HCT116 (cell line): ENCODE results near the gene SSBP1. TPM values are rescaled to one million over a fixed set of nuclear protein-coding genes. Genes with fewer than 3 reads are reported as not detected.
A peak's percentile ranks its signal among the peaks of the same experiment; 100 is the strongest.

Experiments used
- ATAC-seq: fragments of 200-7000 bp; cut with Tn5 transposase; 2 replicates; pipeline ENCODE4 v1.9.1; 2020; ENCODE audit warnings: mild to moderate bottlenecking, moderate library complexity
- BruUV-seq: library from RNA; stranded (reverse); fragments of 400-500 nt; replicated peaks from 2 replicates; lab custom pipeline; 2021; lab: Mats Ljungman, UMichigan
- CTCF ChIA-PET: fragments of 300-600 bp; sonication (Branson Sonifier 250); formaldehyde crosslinking; loops from one replicate; lab custom pipeline; 2021; ENCODE audit warnings: antibody characterized with exemption; lab: Charles Lee
- POLR2A ChIA-PET: fragments of 300-600, 350-600 bp; sonication (Branson Sonifier 250); formaldehyde crosslinking; loops from one replicate; lab custom pipeline; 2021; ENCODE audit warnings: antibody characterized with exemption; lab: Charles Lee
- RAD21 ChIA-PET, 2 experiments: fragments of 300-600 bp; sonication (Branson Sonifier 250); formaldehyde crosslinking; loops; one replicate each; lab custom pipeline; 2023; ENCODE audit warnings: low total read pairs in 2 of 2; ENCODE audit not compliant: uncharacterized antibody in 2 of 2, unreplicated experiment in 2 of 2, low non-redundant PET in 1 of 2; lab: Charles Lee
- DNase-seq: peaks from one replicate; pipeline ENCODE4 v3.0.0-alpha.2; 2010; ENCODE audit warnings: low read depth, low spot score
- H2AFZ ChIP-seq: fragments of 200-600 bp; shearing (Covaris generic), sonication (generic); 2 replicates; pipeline ENCODE4 v1.6.1; 2017; ENCODE audit warnings: low read depth, mixed run types, mixed read lengths, antibody characterized with exemption, low read length; ENCODE audit not compliant: poor library complexity, severe bottlenecking
- H3K27ac ChIP-seq: 2 replicates; pipeline ENCODE4 v1.5.1; 2012; ENCODE audit warnings: low read depth, low read length
- H3K27me3 ChIP-seq: fragments of 200-600 bp; sonication (generic); 2 replicates; pipeline ENCODE4 v1.6.1; 2016; ENCODE audit warnings: mixed run types, low read length, mixed read lengths; ENCODE audit not compliant: insufficient read depth
- H3K36me3 ChIP-seq, 2 experiments: fragments of 200-500 bp in 1 of 2; fragments of 200-600 bp in 1 of 2; sonication (Bioruptor generic) in 1 of 2; sonication (generic) in 1 of 2; 2 replicates each; pipeline versions ENCODE4 v1.5.1 to v1.6.1; 2014 to 2016; ENCODE audit warnings: low read length in 2 of 2, inconsistent platforms in 1 of 2, mixed read lengths in 1 of 2, mixed run types in 1 of 2; ENCODE audit not compliant: insufficient read depth in 2 of 2, control insufficient read depth in 1 of 2
- H3K4me1 ChIP-seq, 2 experiments: fragments of 200-600 bp in 1 of 2; sonication (generic) in 1 of 2; 2 replicates each; pipeline versions ENCODE4 v1.5.1 to v1.6.1; 2012 to 2017; ENCODE audit warnings: low read length in 2 of 2, inconsistent platforms in 1 of 2, mild to moderate bottlenecking in 1 of 2, mixed read lengths in 1 of 2, mixed run types in 1 of 2, moderate library complexity in 1 of 2; ENCODE audit not compliant: insufficient read depth in 2 of 2, control insufficient read depth in 1 of 2
- H3K4me2 ChIP-seq: fragments of 200-600 bp; sonication (generic); 2 replicates; pipeline ENCODE4 v1.6.1; 2017; ENCODE audit warnings: mixed run types, low read length, mixed read lengths
- H3K4me3 ChIP-seq, 2 experiments: fragments of 200-600 bp in 1 of 2; sonication (generic) in 1 of 2; replicated peaks in 1 of 2; 2 replicates each; pipeline ENCODE4 v1.5.1; 2011 to 2016; ENCODE audit warnings: low read length in 2 of 2, control low read depth in 1 of 2, low read depth in 1 of 2, mild to moderate bottlenecking in 1 of 2, mixed read lengths in 1 of 2, mixed run types in 1 of 2
- H3K79me2 ChIP-seq: fragments of 200-600 bp; sonication (generic); 2 replicates; pipeline ENCODE4 v1.6.1; 2017; ENCODE audit warnings: mild to moderate bottlenecking, mixed run types, low read length, moderate library complexity, mixed read lengths; ENCODE audit not compliant: insufficient read depth
- H3K9ac ChIP-seq: fragments of 200-600 bp; sonication (generic); 2 replicates; pipeline ENCODE4 v1.6.1; 2016; ENCODE audit warnings: low read length, mixed read lengths
- H3K9me2 ChIP-seq: fragments of 200-600 bp; sonication (generic), shearing (Covaris generic); 2 replicates; pipeline ENCODE4 v1.6.1; 2017; ENCODE audit warnings: mixed run types, mild to moderate bottlenecking, moderate library complexity; ENCODE audit not compliant: insufficient read depth
- H3K9me3 ChIP-seq, 2 experiments: fragments of 200-500 bp in 1 of 2; fragments of 200-600 bp in 1 of 2; sonication (Bioruptor generic) in 1 of 2; sonication (generic) in 1 of 2; 2 replicates each; pipeline ENCODE4 v1.6.1; 2014 to 2017; ENCODE audit warnings: low read length in 2 of 2, mixed read lengths in 2 of 2, inconsistent platforms in 1 of 2, low read depth in 1 of 2, mild to moderate bottlenecking in 1 of 2, mixed run types in 1 of 2, moderate library complexity in 1 of 2; ENCODE audit not compliant: control insufficient read depth in 1 of 2, insufficient read depth in 1 of 2
- H4K20me1 ChIP-seq: fragments of 200-600 bp; sonication (generic), shearing (Covaris generic); 2 replicates; pipeline ENCODE4 v1.6.1; 2017; ENCODE audit warnings: mixed run types, mild to moderate bottlenecking, moderate library complexity; ENCODE audit not compliant: insufficient read depth
- CEBPB ChIP-seq: IDR thresholded peaks from 2 replicates; pipeline ENCODE4 v1.6.1; 2012; ENCODE audit warnings: low read depth
- EGR1 ChIP-seq: IDR thresholded peaks from 2 replicates; pipeline ENCODE4 v1.6.1; 2012; ENCODE audit warnings: low read depth
- ELF1 ChIP-seq: IDR thresholded peaks from 2 replicates; pipeline ENCODE4 v1.6.1; 2012; ENCODE audit warnings: low read depth, borderline replicate concordance
- EZH2 ChIP-seq: fragments of 200-600 bp; sonication (generic); IDR thresholded peaks from 2 replicates; pipeline ENCODE4 v1.6.1; 2017; ENCODE audit warnings: antibody characterized with exemption, mixed run types
- EZH2phosphoT487 ChIP-seq: fragments of 200-600 bp; IDR thresholded peaks from 2 replicates; pipeline ENCODE4 v1.6.1; 2018; ENCODE audit warnings: antibody characterized with exemption, borderline replicate concordance
- FOSL1 ChIP-seq: IDR thresholded peaks from 2 replicates; pipeline ENCODE4 v1.6.1; 2012; ENCODE audit warnings: low read depth
- JUND ChIP-seq: IDR thresholded peaks from 2 replicates; pipeline ENCODE4 v1.6.1; 2012
- POLR2A ChIP-seq: IDR thresholded peaks from 2 replicates; pipeline ENCODE4 v1.7.0; 2011; ENCODE audit warnings: borderline replicate concordance; ENCODE audit not compliant: insufficient read depth, insufficient read length; ENCODE audit errors: extremely low read depth
- POLR2AphosphoS5 ChIP-seq: IDR thresholded peaks from 2 replicates; pipeline ENCODE4 v1.6.1; 2011; ENCODE audit warnings: mild to moderate bottlenecking, low read depth, low read length, moderate library complexity
- SIN3A ChIP-seq: IDR thresholded peaks from 2 replicates; pipeline ENCODE4 v1.6.1; 2012; ENCODE audit warnings: low read depth
- SP1 ChIP-seq: IDR thresholded peaks from 2 replicates; pipeline ENCODE4 v1.6.1; 2012; ENCODE audit warnings: low read depth
- SRF ChIP-seq: IDR thresholded peaks from 2 replicates; pipeline ENCODE4 v1.6.1; 2012; ENCODE audit warnings: low read depth
- TCF7L2 ChIP-seq: IDR thresholded peaks from 2 replicates; pipeline ENCODE4 v1.7.0; 2011; ENCODE audit warnings: borderline replicate concordance, inconsistent platforms; ENCODE audit not compliant: insufficient read depth, insufficient read length; ENCODE audit errors: extremely low read depth
- YY1 ChIP-seq: IDR thresholded peaks from 2 replicates; pipeline ENCODE4 v1.6.1; 2011; ENCODE audit warnings: low read length, low read depth, moderate library complexity, mild to moderate bottlenecking; ENCODE audit not compliant: insufficient replicate concordance; ENCODE audit errors: extremely low read depth
- ZFX ChIP-seq: fragments of 450-650 bp; IDR thresholded peaks from 2 replicates; pipeline ENCODE4 v1.6.1; 2017
- ZNF274 ChIP-seq: fragments of 200-500 bp; sonication (Bioruptor generic); IDR thresholded peaks from 2 replicates; pipeline ENCODE4 v1.6.1; 2014; ENCODE audit warnings: mild to moderate bottlenecking, low read depth, low read length, inconsistent platforms
- intact Hi-C: fragments of 100-400 bp; cut with micrococcal nuclease; formaldehyde crosslinking; loops from 2 replicates; pipeline ENCODE4 v1.10.0; 2022
- total RNA-seq: library from RNA; stranded (reverse); gene quantifications from one replicate; pipeline ENCODE4 v1.2.1, GENCODE V29; 2021; ENCODE audit not compliant: unreplicated experiment
- TF ChIP-seq, protein P1 (sequence below), 3 experiments: fragments of 200-600 bp in 1 of 3; sonication (generic) in 1 of 3; IDR thresholded peaks in 2 of 3; conservative IDR thresholded peaks in 1 of 3; 2 replicates each; pipeline ENCODE4 v1.5.1; 2012 to 2017; ENCODE audit warnings: low read depth in 2 of 3, low read length in 2 of 3, antibody characterized with exemption in 1 of 3, borderline replicate concordance in 1 of 3, control low read depth in 1 of 3, mild to moderate bottlenecking in 1 of 3, mixed read lengths in 1 of 3, mixed run types in 1 of 3, moderate library complexity in 1 of 3; ENCODE audit not compliant: insufficient read depth in 1 of 3
- TF ChIP-seq, protein P2 (sequence below): IDR thresholded peaks from 2 replicates; pipeline ENCODE4 v1.6.1; 2012; ENCODE audit warnings: low read depth
- TF ChIP-seq, protein P3 (sequence below): IDR thresholded peaks from 2 replicates; pipeline ENCODE4 v1.6.1; 2012
- TF ChIP-seq, protein P4 (sequence below): IDR thresholded peaks from 2 replicates; pipeline ENCODE4 v1.6.1; 2012

The SSBP1 gene
- total RNA-seq, 1 experiment from 2014 or later = 171 TPM

DNA sequence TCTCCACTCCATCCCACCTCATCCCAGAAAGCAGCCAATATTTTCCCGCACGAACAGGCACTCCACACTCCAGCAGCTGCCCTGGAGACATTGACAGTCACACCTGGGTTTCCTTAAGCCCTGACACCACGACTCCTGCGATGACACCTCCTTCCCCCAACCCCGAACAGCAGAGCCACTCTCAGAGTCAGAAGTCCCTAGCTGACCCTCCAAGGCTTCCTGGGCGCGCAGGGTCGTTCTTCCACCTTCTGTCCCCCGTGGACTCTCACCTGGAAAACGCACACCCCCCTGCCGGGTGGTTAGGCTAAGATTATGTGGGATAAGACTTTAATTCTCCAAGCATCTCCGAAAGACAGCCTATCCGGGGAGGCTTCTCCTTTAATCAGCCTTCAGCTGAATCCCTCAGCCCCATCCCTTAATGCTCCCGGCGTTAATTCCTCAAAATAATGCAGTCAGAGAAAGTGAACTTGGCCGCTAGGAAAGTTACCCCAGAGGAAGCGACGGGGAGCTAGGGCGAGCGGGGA lies 37.2 kb upstream of the SSBP1 start:
- POLR2A ChIA-PET = no interaction called here
- H3K36me3 ChIP-seq = no peaks in the 10 kb centered on the region
- peak overlapping the region; percentile 46 for H3K4me2 ChIP-seq
- peaks cover 3% of the 10 kb centered on the region; the same call in 1 of the 2 replicates for H3K79me2 ChIP-seq
- no peaks in the 10 kb centered on the region for H4K20me1 ChIP-seq
- no peak overlapping the region for H3K9ac ChIP-seq
- no peaks in the 10 kb centered on the region for H3K27me3 ChIP-seq
- intact Hi-C loops = no loop called here
- H2AFZ ChIP-seq = no peak overlapping the region
- H3K27ac ChIP-seq = no peak overlapping the region
- DNase-seq = no peak
- RAD21 ChIA-PET = no interaction called here
- H3K9me3 ChIP-seq = no peaks in the 10 kb centered on the region
- H3K4me1 ChIP-seq = peaks cover 8 to 14% of the 10 kb centered on the region in 2 experiments; a peak in 2 of 4 replicates
- H3K9me2 ChIP-seq = no peaks in the 10 kb centered on the region
- no peak for ATAC-seq
- peak overlapping the region; percentile 0 to 23; a peak in 1 of 4 replicates for H3K4me3 ChIP-seq
- BruUV-seq = no TSS peak
- no peak for TF ChIP-seq EZH2phosphoT487
- TF ChIP-seq, protein P1, sequence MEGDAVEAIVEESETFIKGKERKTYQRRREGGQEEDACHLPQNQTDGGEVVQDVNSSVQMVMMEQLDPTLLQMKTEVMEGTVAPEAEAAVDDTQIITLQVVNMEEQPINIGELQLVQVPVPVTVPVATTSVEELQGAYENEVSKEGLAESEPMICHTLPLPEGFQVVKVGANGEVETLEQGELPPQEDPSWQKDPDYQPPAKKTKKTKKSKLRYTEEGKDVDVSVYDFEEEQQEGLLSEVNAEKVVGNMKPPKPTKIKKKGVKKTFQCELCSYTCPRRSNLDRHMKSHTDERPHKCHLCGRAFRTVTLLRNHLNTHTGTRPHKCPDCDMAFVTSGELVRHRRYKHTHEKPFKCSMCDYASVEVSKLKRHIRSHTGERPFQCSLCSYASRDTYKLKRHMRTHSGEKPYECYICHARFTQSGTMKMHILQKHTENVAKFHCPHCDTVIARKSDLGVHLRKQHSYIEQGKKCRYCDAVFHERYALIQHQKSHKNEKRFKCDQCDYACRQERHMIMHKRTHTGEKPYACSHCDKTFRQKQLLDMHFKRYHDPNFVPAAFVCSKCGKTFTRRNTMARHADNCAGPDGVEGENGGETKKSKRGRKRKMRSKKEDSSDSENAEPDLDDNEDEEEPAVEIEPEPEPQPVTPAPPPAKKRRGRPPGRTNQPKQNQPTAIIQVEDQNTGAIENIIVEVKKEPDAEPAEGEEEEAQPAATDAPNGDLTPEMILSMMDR (IDR thresholded peaks at IDR 0.05 in 2 of 3, conservative IDR thresholded peaks at IDR 0.05 in 1 of 3; ENCODE audit: borderline replicate concordance in 1 of 3, insufficient read depth in 1 of 3, low read depth in 2 of 3, low read length in 2 of 3) = no peak
- no peak for TF ChIP-seq CEBPB
- TF ChIP-seq ELF1 = no peak
- no peak for TF ChIP-seq TCF7L2
- no peak for TF ChIP-seq ZFX
- TF ChIP-seq ZNF274 = no peak
- TF ChIP-seq, protein P2, sequence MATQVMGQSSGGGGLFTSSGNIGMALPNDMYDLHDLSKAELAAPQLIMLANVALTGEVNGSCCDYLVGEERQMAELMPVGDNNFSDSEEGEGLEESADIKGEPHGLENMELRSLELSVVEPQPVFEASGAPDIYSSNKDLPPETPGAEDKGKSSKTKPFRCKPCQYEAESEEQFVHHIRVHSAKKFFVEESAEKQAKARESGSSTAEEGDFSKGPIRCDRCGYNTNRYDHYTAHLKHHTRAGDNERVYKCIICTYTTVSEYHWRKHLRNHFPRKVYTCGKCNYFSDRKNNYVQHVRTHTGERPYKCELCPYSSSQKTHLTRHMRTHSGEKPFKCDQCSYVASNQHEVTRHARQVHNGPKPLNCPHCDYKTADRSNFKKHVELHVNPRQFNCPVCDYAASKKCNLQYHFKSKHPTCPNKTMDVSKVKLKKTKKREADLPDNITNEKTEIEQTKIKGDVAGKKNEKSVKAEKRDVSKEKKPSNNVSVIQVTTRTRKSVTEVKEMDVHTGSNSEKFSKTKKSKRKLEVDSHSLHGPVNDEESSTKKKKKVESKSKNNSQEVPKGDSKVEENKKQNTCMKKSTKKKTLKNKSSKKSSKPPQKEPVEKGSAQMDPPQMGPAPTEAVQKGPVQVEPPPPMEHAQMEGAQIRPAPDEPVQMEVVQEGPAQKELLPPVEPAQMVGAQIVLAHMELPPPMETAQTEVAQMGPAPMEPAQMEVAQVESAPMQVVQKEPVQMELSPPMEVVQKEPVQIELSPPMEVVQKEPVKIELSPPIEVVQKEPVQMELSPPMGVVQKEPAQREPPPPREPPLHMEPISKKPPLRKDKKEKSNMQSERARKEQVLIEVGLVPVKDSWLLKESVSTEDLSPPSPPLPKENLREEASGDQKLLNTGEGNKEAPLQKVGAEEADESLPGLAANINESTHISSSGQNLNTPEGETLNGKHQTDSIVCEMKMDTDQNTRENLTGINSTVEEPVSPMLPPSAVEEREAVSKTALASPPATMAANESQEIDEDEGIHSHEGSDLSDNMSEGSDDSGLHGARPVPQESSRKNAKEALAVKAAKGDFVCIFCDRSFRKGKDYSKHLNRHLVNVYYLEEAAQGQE = no peak
- no peak for TF ChIP-seq EGR1
- TF ChIP-seq POLR2A = no peak
- no peak for TF ChIP-seq POLR2AphosphoS5
- TF ChIP-seq JUND = no peak
- TF ChIP-seq SRF = no peak
- TF ChIP-seq, protein P3, sequence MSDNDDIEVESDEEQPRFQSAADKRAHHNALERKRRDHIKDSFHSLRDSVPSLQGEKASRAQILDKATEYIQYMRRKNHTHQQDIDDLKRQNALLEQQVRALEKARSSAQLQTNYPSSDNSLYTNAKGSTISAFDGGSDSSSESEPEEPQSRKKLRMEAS = no peak
- TF ChIP-seq, protein P4, sequence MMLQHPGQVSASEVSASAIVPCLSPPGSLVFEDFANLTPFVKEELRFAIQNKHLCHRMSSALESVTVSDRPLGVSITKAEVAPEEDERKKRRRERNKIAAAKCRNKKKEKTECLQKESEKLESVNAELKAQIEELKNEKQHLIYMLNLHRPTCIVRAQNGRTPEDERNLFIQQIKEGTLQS = no peak
- no peak for TF ChIP-seq SP1
- no peak for TF ChIP-seq FOSL1
- no peak for TF ChIP-seq SIN3A
- TF ChIP-seq EZH2 = no peak
- TF ChIP-seq YY1 = no peak
- TF ChIP-seq, all 23 proteins: peak for 0
- CTCF ChIA-PET = no interaction called here
